Measurements from ENCODE around the gene MTTP.

MTTP gene

DNA sequence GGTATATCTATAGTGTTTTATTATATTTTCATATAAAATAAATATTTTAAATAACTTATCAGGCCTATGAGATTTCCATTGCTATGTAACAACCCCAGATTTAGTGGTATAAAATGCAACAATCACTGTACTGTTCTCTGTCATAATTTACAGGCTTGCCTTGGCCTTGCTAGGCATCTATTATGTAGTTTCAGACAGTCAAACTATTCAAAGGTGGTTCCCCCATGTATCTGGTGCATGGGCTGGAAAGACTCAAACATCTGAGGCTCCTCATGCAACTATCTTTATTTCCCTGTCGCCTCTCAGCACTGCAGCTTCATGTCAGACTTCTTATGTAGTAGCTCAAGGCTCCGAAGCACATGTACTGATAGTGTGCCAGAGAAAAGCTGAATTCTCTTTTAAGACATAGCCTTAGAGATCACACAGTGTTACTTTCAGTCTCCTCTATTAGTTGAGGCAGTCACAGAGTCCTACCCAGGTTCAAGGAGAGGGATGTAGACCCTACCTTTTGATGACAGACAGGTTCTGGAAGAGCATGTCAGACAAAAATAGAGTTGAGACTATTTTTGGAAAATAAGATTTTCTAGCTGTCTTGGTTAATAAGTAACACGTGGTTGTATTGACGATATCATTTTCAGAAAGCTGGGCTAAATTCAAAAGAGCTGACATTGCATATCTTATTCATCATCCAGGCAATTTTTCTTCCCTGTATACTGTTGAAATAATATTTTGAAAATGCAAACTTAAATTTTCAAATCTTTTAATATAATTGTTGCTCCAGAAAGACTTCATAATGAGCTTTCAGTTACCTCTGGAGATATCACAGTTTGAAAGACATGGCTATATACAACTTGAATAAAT, 19.4 kb downstream of the MTTP start:
- no peak for DNase-seq

GRCh38 chr4:99594818-99595217, 20.2 kb downstream of the MTTP start:
- no peak for DNase-seq

DNA sequence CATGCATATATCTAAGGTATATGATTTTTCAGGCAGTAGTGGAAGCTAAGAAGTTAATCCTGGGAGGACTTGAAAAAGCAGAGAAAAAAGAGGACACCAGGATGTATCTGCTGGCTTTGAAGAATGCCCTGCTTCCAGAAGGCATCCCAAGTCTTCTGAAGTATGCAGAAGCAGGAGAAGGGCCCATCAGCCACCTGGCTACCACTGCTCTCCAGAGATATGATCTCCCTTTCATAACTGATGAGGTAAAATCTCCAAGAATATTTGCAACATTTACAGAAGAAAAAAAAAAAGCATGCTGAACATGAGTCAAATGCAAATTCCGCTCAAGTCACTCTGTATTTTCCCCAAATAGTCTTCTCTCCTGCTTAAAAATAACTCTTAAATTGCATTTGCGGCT, 32.1 kb downstream of the MTTP start:
- no peak for DNase-seq

DNA sequence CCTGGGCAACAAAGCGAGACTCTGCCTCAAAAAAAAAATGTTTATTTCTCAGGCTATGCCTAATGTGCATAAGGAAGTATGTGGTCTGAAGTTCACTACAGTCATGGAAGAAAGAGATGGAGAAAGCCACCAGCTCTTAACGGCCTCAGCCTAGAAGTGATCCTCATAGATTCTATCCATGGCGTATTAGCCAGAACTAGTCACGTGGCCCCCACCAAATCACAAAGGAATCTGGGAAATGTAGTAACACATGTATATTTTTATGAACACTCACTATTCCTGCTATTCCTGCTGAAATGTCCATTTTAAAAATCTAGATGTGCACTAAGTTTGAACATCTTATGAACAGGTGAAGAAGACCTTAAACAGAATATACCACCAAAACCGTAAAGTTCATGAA, 33.8 kb downstream of the MTTP start:
- DNase-seq = no peak

DNA sequence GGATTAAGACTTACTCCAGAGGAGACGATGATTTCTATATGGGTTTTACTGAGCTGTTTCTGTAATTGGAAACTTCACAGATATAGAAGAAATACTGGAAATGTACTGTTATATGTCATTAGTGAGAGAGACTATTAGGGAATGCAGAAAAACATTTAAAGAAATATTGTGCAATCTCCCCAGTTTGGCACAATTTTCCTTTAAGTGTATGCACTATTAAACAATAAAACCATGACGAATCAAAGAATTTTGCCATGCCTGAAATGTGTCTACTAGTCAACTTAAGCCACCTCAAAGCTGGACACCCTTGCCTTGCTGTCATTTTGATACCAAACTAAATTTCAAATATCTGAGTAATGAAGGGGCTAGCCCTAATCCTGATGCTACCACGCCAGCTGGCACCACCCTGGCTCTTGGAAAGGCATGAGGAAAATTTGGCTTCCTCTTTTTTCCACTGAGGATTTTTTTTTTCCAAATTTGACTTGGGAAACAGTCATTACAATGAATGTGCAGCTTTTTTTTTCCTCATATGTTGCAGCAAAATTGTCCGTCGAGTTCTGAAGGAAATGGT, 36.1 kb downstream of the MTTP start:
- DNase-seq = no peak

- DNase-seq = no peak
These were observed 37.7 kb downstream of the MTTP start for GRCh38 chr4:99612281-99612680.

DNA sequence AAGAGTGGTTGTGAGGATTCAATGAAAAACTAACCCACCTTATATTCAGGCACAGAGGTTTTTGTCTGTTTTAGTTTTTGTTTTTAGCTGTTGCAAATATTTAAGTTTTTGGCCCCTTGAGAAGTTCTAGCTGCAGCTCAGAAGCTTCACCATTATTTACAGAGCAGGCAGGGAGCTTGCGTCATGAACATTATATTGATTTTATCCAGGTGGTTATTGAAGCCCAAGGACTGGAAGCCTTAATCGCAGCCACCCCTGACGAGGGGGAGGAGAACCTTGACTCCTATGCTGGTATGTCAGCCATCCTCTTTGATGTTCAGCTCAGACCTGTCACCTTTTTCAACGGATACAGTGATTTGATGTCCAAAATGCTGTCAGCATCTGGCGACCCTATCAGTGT, 38.1 kb downstream of the MTTP start:
- no peak for DNase-seq

DNA sequence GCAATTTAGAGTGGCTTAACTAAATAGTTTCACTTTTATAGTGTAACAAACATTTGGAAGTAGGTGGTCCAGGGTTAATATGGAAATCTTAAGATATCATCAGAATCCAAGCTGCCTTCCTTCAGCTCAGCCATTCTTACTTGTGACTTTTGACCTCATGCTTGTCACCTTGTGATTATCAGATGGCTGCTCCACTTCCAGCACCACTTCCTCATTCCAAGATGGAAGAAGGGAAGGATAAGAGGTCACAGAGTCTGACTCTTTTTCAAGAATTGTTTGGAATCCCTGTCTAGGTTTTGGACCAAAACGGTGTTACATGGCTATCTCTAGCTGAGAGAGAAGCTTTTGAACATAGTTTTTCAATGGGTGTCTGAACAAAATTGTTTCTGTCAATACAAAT, 39.9 kb downstream of the MTTP start:
- DNase-seq = no peak

GRCh38 chr4:99615170-99615820, 40.7 kb downstream of the MTTP start:
- DNase-seq = no peak

DNA sequence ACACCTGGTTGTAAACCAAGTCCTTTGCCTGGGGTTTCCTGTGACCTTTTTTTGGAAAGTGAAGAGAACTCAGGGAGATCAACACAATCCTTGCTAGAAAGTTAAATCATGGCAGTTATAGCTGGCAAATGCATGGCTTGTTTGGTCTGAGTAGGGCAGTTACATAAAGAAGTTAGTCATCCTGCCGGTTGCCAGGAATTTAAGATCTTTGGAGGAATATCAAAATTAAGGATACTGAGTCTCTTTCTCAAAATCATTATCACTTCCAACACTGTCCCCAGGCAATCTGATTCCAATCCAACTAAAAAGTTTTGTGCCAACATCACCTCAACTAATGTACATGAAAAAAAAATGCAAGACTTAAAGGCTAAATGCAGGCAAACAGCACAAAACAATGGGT, 42.8 kb downstream of the MTTP start:
- no peak for DNase-seq

- no peak for DNase-seq
These were observed 47.7 kb downstream of the MTTP start for GRCh38 chr4:99622341-99622740.

- DNase-seq = no peak
These were observed 49.6 kb downstream of the MTTP start for GRCh38 chr4:99624141-99624719.

DNA sequence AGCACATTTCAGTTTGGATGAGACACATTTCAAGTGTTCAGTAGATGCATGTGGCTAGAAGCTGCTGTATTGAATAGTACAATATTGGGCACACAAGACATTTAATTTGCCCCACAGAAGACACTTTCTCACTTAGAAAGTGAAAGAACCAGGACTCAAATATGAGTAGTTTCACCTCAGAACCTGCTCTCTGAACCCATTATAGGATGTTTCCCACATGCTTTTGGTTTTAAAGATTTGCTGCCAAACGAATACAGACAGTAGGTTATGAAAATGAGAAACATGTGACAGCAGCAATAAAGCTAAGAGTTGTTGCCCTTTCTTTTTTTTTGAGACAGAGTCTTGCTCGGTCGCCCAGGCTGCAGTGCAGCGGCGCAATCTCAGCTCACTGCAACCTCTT, 50.7 kb downstream of the MTTP start:
- no peak for DNase-seq

- DNase-seq = no peak
These were observed 53.4 kb downstream of the MTTP start for GRCh38 chr4:99628040-99628439.

DNA sequence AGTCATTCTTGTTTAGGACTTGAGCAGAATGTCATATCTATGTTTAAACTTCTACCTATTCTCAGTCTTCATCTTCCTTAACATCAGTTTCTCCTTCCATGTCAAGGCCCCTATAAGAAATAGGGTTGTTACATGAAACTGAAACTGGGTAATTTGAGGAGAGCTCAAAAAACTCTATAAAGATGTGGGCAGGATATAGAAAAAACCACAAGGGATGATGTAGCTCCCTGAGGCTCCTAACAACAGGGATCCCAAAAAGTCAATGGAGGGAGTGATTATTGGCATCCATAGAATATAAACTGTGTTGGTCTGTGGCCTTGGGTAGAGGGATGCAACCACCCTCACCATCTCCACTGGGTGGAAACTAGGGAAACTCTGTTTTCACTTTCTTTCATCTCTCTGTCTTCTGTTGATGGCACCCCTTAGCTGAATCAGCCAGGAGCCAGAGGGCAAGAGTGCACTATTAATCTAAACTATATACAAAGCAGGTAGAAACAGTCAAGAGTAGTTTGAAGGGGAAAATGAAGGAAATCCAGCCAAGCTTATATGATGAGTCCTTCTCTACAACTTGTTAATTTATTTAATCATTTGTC, 55.4 kb downstream of the MTTP start:
- no peak for DNase-seq

GRCh38 chr4:99630857-99631360, 56.3 kb downstream of the MTTP start:
- no peak for DNase-seq

- DNase-seq = no peak
These were observed 59.1 kb downstream of the MTTP start for GRCh38 chr4:99633772-99634171.

GRCh38 chr4:99634742-99635360, 60.2 kb downstream of the MTTP start:
- no peak for DNase-seq

- no peak for DNase-seq
These were observed 61.0 kb downstream of the MTTP start for GRCh38 chr4:99635601-99636000.

DNA sequence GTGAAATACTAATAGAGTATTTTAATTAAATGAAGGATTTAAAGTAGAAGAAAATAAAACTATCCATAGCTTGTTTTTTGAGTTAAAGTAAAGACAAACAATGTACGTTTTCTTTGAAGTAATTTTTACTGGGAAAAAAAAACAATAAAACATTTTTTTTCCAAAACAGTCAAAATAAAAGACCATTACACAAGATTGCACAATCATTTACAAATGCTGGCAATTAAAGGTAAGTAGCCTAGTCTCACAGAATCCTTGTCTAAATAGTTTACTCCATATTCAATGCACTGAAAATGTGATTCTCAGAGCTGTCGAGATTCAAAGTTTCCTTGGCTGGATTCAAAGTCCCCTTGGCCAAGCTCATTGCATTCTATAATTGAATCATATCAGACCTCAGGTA, 61.8 kb downstream of the MTTP start:
- no peak for DNase-seq

DNA sequence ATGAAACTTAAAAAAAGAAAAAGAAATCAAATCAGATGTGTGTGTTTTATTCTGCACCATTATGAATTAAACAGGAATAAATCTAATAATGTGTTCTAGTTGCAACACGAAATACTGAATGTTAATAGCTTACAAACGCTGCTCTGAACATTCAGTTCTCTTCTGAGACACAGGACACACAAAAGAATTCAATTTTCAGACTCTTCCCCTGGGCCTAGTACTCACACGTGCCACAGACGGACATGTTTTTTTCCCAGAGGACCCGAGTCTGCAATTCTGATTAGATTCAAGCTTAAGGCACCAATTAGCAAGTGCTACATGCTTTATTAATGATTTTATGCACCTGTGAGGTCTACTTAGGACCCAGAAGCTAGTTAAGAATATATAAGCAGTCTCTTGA, 62.5 kb downstream of the MTTP start:
- no peak for DNase-seq

DNA sequence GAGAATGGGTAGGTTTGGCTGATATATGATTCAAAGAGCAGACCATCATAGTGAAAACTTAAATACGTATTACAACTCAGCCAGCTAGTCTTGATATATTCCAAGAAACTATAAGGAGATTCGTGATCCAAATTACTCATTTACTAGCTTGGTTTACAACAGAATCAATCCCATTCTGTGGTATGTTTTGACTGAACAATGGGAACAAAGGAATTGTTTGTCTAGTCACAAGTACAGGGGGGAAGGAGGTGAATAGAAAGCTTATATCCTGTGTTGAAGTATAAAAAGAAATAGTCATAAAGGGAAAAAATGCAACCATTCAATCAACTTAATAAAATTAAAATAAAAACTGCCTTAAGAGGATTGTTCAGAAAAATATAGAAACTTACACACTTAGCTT, 66.1 kb downstream of the MTTP start:
- no peak for DNase-seq

Data from stimulated activated CD4-positive, alpha-beta T cell treated with anti-CD3 and anti-CD28 coated beads, Interleukin-4, amount 100 ng/mL, for 1 hour (primary cell).